Raji (cell line): ENCODE results near the gene NACC2.
A peak's percentile ranks its signal among the peaks of the same experiment; 100 is the strongest.

Experiments used
- POLR2A ChIP-seq: IDR thresholded peaks from 2 replicates; pipeline ENCODE4 v1.6.1; 2011; ENCODE audit warnings: low read depth, low read length, control low read depth; ENCODE audit not compliant: insufficient read depth

The NACC2 gene

GRCh38 chr9:136133959-136134484, 38.9 kb upstream of the NACC2 start:
- no peak for TF ChIP-seq POLR2A

DNA sequence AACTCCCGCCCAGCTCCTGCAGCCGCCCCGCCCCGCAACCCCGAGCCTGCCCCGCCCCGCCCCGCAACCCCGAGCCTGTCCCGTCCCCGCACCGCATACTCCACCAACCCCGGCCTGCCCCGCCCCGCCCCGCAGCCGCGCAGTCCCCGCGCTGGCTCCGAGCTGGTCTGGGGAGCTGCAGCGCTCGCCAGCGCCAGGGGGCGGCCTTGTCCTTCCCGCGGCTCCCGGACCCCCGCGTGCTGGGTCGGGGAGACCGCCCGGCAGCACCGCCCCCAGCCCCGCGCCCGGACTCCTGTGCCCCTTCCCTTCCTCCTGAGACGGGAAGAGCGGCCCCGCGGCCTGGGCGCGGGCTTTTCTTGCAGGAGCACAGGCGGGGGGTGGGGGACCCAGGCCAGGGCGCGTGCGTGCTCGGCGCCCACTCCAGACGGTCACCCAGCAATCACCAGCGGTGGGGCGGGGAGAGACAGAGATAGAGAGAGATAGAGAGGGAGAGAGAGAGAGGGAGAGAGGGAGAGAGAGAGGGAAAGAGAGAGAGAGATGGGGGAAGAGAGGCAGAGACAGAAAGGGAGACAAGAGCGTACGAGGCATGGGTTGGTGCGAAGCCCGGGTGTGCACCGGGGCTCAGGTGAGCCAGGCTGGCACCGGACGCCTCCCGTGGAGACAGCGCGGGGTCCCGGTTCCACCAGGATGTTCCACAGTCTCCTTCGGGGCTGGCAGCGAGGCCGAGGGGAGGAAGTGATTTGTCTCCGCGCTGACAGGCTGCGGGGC, 38.3 kb upstream of the NACC2 start:
- no peak for TF ChIP-seq POLR2A

DNA sequence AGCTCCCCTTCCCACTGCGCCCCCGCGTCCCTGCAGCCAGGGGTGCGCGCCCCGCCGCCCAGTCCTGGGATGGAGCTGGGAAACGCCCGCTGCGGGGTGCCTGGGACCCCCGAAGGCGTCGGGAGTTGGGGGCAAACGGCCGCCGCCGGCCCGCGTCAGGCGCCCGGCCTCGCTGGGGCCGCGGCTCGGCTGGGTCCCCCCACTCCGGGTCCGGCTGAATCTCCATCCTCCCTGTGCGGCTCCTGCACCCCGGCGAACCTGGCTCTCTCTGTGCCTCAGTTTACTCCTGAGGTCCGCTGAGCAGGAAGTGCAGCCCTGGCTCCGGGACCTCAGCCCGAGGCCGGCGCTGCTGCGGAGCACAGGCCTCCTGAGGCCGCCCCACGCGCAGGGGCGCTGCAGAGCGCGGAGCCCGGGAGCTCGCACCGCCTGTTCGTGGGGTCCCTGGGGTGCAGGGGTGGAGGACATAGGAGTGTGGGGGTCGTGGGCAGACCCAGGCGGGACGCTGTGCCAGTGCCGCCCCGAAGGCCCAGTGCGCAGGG, 37.5 kb upstream of the NACC2 start:
- TF ChIP-seq POLR2A = no peak

DNA sequence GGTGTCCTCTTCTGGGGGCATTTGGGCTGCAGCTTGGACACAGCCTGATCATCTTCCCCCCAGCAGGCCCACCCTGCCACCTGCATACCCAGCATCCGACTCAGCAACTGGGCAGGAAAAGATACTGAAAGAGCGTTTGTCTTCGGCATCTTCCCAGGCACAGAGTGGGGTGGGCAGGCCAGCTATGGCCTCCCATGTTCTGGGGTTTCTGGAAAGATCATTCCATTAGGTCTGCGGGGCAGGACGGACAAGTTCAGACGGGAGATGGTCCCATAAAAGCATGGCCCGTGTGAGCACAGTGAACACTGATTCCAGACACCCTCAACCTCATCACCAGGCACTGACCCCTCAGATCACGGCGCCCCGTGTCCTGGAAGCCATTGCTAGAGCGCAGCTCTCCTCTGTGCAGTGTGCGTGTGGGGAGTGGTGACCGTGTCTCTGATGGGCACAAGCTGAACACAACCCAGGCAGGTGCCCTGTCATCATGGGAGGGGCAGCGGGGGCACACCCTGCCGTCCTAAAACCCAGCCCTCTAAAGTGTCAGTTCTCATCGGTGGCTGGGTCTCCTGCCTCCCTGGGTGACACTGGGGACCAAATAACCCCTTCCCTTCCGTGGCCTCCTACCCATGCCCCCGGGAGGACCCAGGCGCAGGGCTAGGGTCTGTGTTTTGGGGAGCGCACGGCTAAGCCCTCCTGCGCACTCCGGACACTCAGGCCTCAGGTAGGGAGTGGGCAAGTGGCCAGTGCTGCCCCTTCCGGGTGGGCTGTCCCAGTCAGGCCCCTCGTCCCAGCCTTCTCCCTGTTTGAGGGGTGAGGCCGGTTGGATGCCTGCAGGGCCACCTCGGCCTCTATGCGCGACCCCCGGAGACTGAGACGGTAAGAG, 36.8 kb upstream of the NACC2 start:
- no peak for TF ChIP-seq POLR2A

- no peak for TF ChIP-seq POLR2A
Observed at GRCh38 chr9:136129176-136129575, 34.1 kb upstream of the NACC2 start.

DNA sequence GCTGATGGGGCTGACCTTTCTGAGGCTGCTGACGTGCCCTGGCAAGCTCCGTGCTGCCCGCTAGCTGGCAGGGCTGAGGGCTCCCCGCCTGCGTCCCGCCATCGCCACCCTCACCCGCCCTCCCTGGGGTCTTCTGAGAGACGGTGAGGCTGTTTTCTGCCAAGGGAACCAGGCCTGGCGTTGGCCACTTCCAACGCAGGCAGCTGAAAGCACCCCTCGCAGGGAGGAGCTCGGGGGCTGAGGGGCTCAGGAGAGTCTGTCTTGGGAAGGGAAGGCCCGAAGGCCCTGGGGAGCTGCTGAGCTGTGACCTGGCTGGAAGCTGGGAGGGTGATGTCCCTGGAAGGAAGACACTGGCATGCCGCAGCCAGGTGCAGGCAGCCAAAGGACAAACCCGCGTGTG, 33.3 kb upstream of the NACC2 start:
- no peak for TF ChIP-seq POLR2A

DNA sequence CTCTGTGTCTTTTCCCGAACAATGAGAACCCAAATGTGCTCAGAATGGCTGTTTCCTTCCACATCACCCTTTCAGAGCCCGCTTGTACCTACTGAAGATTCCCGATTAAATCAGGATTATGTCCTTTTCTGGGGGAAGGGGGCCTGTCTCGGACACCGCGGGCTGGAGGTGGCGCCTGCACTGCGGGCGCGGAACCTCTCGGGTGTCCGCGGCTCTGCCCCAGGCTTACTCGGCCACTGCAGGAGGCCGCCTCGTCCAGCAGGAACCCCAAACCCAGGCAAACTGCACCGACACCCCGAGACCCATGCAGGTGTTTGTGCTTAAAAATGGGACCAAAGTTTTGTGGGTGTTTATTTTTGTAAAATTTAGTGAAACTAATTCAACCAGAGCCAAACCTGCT, 32.2 kb upstream of the NACC2 start:
- TF ChIP-seq POLR2A = no peak

DNA sequence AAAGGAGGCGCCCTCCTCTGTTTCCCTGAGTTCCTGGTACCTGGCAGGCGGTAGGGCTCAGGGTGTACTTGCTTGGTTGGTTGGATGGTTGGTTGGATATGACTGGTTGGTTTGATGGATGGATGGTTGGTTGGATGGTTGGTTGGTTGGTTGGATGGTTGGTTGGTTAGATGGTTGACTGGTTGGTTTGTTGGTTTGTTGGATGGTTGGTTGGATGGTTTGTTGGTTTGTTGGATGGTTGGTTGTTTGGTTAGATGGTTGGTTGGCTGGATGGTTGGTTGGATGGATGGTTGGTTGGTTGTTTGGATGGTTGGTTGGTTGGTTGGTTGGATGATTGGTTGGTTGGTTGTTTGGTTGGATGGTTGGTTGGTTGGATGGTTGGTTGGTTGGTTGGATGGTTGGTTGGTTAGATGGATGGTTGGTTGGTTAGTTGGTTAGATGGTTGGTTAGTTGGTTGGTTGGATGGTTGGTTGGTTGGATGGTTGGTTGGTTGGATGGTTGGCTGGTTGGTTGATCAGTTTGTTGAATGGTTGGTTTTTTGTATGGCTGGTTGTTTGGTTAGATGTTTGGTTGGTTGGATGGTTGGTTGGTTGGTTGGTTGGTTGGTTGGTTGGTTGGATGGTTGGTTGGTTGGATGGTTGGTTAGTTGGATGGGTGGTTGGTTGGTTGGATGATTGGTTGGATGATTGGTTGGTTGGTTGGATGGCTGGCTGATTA, 30.0 kb upstream of the NACC2 start:
- TF ChIP-seq POLR2A = no peak

DNA sequence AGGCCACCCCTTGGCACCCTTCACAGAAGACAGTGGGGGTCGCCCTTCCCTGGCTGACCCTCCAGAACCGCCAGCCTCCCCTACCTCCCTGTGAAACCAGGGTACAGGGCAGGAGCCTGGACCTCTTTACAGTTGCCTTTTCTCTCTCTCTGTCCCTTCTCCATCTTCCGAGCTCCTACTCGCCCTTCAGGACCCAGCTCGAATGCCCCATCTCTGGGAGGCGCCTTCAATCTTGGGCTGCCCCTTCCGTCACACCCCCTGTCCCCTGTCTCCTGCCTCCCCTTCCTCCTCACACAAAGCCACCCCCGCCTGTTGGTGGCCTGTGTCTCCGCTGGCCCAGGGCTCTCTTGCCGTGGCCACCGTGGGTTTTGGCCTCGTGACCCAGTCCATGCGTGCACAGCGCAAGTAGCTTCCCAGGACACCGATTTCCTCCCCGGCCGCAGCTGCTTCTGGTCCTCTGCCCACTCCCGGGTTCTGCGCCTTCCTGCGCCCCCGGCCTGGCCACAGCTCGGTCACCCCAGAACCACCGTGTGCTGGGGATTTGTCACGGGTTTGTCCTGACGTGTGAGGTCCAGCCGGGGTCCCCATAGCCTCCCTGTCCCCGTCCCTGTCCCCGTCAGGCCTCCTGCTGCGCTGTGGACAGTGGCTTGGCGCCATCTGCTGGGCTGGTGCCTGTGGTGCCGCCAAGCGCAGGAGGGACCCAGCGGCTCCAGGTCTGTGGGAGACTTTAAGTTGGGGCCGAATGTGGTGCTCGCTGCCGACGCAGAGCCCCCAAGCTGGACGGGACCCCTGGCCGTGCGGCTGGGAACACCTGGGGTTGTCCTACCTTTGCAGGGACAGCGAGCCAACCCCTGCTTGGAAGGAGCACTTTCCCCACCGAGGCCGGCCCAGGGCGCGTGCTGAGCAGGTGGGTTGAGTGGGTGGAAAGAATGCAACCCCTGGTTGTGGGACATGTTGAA, 27.6 kb upstream of the NACC2 start:
- no peak for TF ChIP-seq POLR2A

- no peak for TF ChIP-seq POLR2A
Observed at GRCh38 chr9:136121801-136122200, 26.7 kb upstream of the NACC2 start.

- no peak for TF ChIP-seq POLR2A
Observed at GRCh38 chr9:136120438-136120844, 25.4 kb upstream of the NACC2 start.

DNA sequence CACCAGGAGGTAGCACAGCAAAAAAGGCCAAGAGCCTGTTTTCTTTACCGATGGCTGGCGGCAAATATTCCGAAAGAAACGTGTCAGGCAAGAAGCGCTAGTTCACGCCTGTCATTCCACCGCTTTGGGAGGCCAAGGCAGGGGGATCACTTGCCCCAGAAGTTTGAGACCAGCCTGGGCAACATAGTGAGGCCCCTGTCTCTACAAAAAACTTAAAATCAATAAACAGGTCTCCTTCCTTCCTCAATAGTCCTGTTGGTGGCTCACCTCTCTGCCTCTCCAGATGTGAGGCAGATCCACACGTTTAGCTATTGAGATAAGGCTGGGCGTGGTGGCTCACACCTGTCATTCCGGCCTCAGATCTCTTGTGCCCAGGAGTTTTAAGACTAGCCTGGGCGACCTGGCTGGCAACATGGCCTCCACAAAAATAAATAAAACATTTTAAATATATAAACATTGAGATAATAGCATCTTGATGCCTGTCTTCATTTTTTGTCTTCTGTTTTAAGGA, 24.8 kb upstream of the NACC2 start:
- TF ChIP-seq POLR2A = no peak; the same call in 1 of the 2 replicates

DNA sequence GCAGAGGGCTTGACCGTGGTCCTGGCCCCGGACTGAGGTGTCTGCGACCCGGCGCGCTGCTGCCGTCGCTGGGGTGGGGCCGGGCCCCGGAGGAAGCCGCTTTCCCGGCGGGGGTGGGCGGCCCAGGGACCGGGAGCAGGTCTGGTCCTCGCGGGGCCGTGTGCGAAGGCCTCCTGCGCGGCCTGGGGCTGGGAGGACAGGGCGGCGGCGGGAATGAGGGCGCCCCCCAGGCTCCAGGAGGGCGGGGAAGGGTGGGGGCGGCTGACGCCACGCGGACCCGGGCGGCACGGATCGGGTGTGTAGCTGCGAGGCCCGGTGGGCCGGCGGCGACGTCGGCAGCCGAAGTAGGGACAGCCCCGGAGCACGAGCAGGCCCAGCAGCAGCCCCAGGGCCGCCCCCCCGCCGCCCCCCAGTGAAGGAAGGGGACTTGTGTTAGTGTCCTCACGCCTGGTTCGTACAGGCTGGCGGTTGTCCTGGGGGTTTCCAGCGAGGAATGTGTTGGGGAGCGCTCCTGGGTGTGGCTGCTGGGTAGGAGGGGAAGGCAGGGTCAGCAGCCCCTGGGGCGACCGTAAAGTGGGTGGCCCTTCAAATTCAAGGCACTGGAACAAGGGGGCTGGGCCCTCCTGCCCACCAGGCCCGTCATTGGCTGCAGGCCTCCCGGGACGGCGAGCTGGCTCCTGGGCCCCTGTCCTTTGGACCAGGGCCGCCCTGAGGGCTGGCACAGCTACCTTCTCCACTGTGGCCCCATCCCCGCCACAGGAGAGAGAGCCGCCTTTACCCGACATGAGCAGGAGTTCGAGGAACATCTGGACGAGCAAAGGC, 24.2 kb upstream of the NACC2 start:
- peak; percentile 22; the same call in 1 of the 2 replicates for TF ChIP-seq POLR2A
